Neural cell (in vitro differentiated cells): Measurements from ENCODE around the gene PHTF2. TPM values are rescaled to one million over a fixed set of nuclear protein-coding genes. Genes with fewer than 3 reads are reported as not detected.

Source experiments
- H2AFZ ChIP-seq: fragments of 200-600, 300-800 bp; sonication (generic), shearing (Covaris generic); 2 replicates; pipeline ENCODE4 v1.6.0; 2014; ENCODE audit warnings: low read depth, mild to moderate bottlenecking, antibody characterized with exemption, low read length, moderate library complexity
- H3F3A ChIP-seq: fragments of 200-600 bp; shearing (Covaris generic); 2 replicates; pipeline ENCODE4 v1.6.1; 2016; ENCODE audit warnings: mild to moderate bottlenecking, moderate library complexity, mixed read lengths, antibody characterized with exemption, low read length; ENCODE audit not compliant: insufficient read depth, poor library complexity, severe bottlenecking
- H3K27ac ChIP-seq: fragments of 200-600, 300-800 bp; sonication (generic), shearing (Covaris generic); 2 replicates; pipeline ENCODE4 v1.5.1; 2014; ENCODE audit warnings: mild to moderate bottlenecking, low read length, moderate library complexity
- H3K27me3 ChIP-seq: fragments of 300-800, 200-600 bp; sonication (generic), shearing (Covaris generic); 2 replicates; pipeline ENCODE4 v1.6.0; 2014; ENCODE audit warnings: mild to moderate bottlenecking, low read depth, low read length, moderate library complexity; ENCODE audit not compliant: insufficient read depth
- H3K36me3 ChIP-seq: fragments of 300-800, 200-600 bp; sonication (generic), shearing (Covaris generic); 2 replicates; pipeline ENCODE4 v1.5.1; 2014; ENCODE audit warnings: mild to moderate bottlenecking, antibody characterized with exemption, low read length, moderate library complexity; ENCODE audit not compliant: insufficient read depth
- H3K4me2 ChIP-seq: fragments of 300-800, 200-600 bp; sonication (generic), shearing (Covaris generic); 2 replicates; pipeline ENCODE4 v1.6.0; 2014; ENCODE audit warnings: mild to moderate bottlenecking, low read length
- H3K4me3 ChIP-seq: fragments of 300-800, 200-600 bp; sonication (generic), shearing (Covaris generic); 2 replicates; pipeline ENCODE4 v1.5.1; 2014; ENCODE audit warnings: mild to moderate bottlenecking, low read length, moderate library complexity
- H3K79me2 ChIP-seq: fragments of 200-600 bp; shearing (Covaris generic); replicated peaks from 2 replicates; pipeline ENCODE4 v1.6.0; 2014; ENCODE audit warnings: mild to moderate bottlenecking, low read length, moderate library complexity; ENCODE audit not compliant: insufficient read depth
- H3K9ac ChIP-seq: fragments of 300-800, 200-600 bp; sonication (generic), shearing (Covaris generic); 2 replicates; pipeline ENCODE4 v1.6.1; 2016; ENCODE audit warnings: mild to moderate bottlenecking, low read length, mixed read lengths
- H3K9me2 ChIP-seq: fragments of 200-600 bp; shearing (Covaris generic); 2 replicates; pipeline ENCODE4 v1.6.1; 2016; ENCODE audit warnings: mild to moderate bottlenecking, low read length, mixed read lengths; ENCODE audit not compliant: insufficient read depth
- H3K9me3 ChIP-seq: fragments of 200-600, 300-800 bp; sonication (generic), shearing (Covaris generic); 2 replicates; pipeline ENCODE4 v1.6.1; 2016; ENCODE audit warnings: mild to moderate bottlenecking, mixed run types, low read length, moderate library complexity, mixed read lengths
- H4K20me1 ChIP-seq: fragments of 200-600 bp; shearing (Covaris generic); 2 replicates; pipeline ENCODE4 v1.6.1; 2016; ENCODE audit warnings: mild to moderate bottlenecking, mixed run types; ENCODE audit not compliant: insufficient read depth
- EP300 ChIP-seq: fragments of 450-650 bp; conservative IDR thresholded peaks from 2 replicates; pipeline ENCODE4 v1.6.1; 2014; ENCODE audit warnings: antibody characterized with exemption, mild to moderate bottlenecking, moderate library complexity; ENCODE audit not compliant: poor library complexity, severe bottlenecking
- EZH2 ChIP-seq: fragments of 200-600, 300-800 bp; shearing (Covaris generic), sonication (generic); IDR thresholded peaks from 2 replicates; pipeline ENCODE4 v1.6.1; 2014; ENCODE audit warnings: antibody characterized with exemption, low read length, borderline replicate concordance, mild to moderate bottlenecking; ENCODE audit not compliant: insufficient read depth, poor library complexity, severe bottlenecking
- MXI1 ChIP-seq: fragments of 450-650 bp; conservative IDR thresholded peaks from 2 replicates; pipeline ENCODE4 v1.6.1; 2014; ENCODE audit warnings: antibody characterized with exemption, mild to moderate bottlenecking; ENCODE audit not compliant: poor library complexity, severe bottlenecking
- POLR2AphosphoS5 ChIP-seq: IDR thresholded peaks from 2 replicates; pipeline ENCODE4 v1.6.1; 2012
- RAD21 ChIP-seq: fragments of 450-650 bp; conservative IDR thresholded peaks from 2 replicates; pipeline ENCODE4 v1.6.1; 2014; ENCODE audit warnings: antibody characterized with exemption, mild to moderate bottlenecking, moderate library complexity
- REST ChIP-seq: IDR thresholded peaks from 2 replicates; pipeline ENCODE4 v1.6.1; 2012; ENCODE audit warnings: borderline replicate concordance
- SMC3 ChIP-seq: fragments of 450-650 bp; conservative IDR thresholded peaks from 2 replicates; pipeline ENCODE4 v1.6.1; 2014; ENCODE audit warnings: antibody characterized with exemption, mild to moderate bottlenecking, moderate library complexity; ENCODE audit not compliant: poor library complexity
- TAF1 ChIP-seq: IDR thresholded peaks from 2 replicates; pipeline ENCODE4 v1.6.1; 2012; ENCODE audit warnings: low read depth
- polyA plus RNA-seq: library from polyadenylated mRNA; depleted of rRNA; stranded (reverse); fragments of >200 nt; gene quantifications from 2 replicates; pipeline ENCODE4 v1.2.3, GENCODE V29; 2014
- TF ChIP-seq, protein P1 (sequence below): fragments of 450-650 bp; IDR thresholded peaks from 2 replicates; pipeline ENCODE4 v1.5.1; 2014; ENCODE audit warnings: antibody characterized with exemption, mild to moderate bottlenecking, moderate library complexity; ENCODE audit not compliant: poor library complexity, severe bottlenecking

PHTF2 gene
- polyA plus RNA-seq, 1 donor from 2014 or later = 34.4 TPM

DNA sequence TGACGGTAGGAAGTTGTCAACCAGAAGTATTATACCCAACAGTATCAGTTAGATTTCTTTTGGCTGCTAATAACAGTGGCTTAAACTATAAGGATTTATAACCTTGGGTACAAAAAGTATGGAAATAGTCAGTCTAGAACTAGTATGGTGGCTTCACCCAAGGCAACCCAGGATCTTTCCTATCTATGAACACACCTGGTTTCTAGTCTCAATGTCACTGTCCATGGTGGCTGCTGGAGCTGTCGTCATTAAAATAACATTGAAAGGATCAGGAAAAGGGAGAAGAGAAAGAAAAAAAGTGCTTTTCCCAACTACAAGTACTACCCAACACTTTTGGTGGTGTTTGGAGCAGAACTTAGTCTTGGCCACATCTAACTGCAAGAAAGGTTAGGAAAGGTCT, 27.7 kb downstream of the PHTF2 start:
- H3K36me3 ChIP-seq = no peaks in the 10 kb centered on the region
- no peak overlapping the region for H3K27ac ChIP-seq
- H3K9ac ChIP-seq = no peak overlapping the region
- peaks cover 4% of the 10 kb centered on the region for H3K79me2 ChIP-seq
- TF ChIP-seq POLR2AphosphoS5 (no peak), TAF1 (no peak), RAD21 (no peak), EP300 (no peak), SMC3 (no peak), REST (no peak), EZH2 (no peak), MXI1 (no peak)
- TF ChIP-seq, protein P1, sequence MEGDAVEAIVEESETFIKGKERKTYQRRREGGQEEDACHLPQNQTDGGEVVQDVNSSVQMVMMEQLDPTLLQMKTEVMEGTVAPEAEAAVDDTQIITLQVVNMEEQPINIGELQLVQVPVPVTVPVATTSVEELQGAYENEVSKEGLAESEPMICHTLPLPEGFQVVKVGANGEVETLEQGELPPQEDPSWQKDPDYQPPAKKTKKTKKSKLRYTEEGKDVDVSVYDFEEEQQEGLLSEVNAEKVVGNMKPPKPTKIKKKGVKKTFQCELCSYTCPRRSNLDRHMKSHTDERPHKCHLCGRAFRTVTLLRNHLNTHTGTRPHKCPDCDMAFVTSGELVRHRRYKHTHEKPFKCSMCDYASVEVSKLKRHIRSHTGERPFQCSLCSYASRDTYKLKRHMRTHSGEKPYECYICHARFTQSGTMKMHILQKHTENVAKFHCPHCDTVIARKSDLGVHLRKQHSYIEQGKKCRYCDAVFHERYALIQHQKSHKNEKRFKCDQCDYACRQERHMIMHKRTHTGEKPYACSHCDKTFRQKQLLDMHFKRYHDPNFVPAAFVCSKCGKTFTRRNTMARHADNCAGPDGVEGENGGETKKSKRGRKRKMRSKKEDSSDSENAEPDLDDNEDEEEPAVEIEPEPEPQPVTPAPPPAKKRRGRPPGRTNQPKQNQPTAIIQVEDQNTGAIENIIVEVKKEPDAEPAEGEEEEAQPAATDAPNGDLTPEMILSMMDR = no peak
- peaks cover 3% of the 10 kb centered on the region for H3K9me3 ChIP-seq
- H3K4me2 ChIP-seq = no peak overlapping the region
- no peaks in the 10 kb centered on the region for H3K27me3 ChIP-seq
- H3F3A ChIP-seq = no peaks in the 10 kb centered on the region
- H4K20me1 ChIP-seq = no peaks in the 10 kb centered on the region
- no peaks in the 10 kb centered on the region for H3K9me2 ChIP-seq
- H2AFZ ChIP-seq = no peak overlapping the region
- no peak overlapping the region for H3K4me3 ChIP-seq

DNA sequence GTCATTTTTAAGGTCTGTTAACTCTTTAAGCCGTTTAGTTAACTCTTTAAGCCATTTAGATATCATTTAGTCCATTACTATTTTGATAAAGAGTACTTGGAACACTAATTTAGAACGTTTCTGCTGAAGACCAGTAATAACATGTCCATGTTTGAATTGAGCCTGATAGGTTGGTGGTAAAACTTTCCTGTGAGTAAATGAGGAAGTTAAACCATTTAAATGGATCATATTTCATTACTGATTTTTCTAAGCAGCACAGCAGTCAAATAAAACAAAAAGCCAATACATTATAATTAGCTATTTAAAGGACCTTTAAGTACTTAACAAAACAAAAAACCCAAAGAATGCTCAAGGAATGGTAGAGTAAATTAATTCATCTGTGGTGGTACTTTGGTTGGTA, 29.4 kb downstream of the PHTF2 start:
- Histone ChIP-seq H4K20me1 (no peaks in the 10 kb centered on the region), H3K9me2 (no peaks in the 10 kb centered on the region), H2AFZ (no peak overlapping the region), H3K36me3 (no peaks in the 10 kb centered on the region), H3K27ac (no peak overlapping the region), H3K4me3 (no peak overlapping the region), H3K9ac (no peak overlapping the region), H3K79me2 (no peaks in the 10 kb centered on the region), H3K9me3 (no peaks in the 10 kb centered on the region), H3K4me2 (no peak overlapping the region), H3K27me3 (no peaks in the 10 kb centered on the region), H3F3A (no peaks in the 10 kb centered on the region)
- TF ChIP-seq SMC3 = no peak
- TF ChIP-seq REST = no peak
- TF ChIP-seq, protein P1 = no peak
- no peak for TF ChIP-seq EP300
- TF ChIP-seq EZH2 = no peak
- TF ChIP-seq RAD21 = no peak
- no peak for TF ChIP-seq MXI1
- no peak for TF ChIP-seq POLR2AphosphoS5
- TF ChIP-seq TAF1 = no peak
